ENCODE measurements around the gene IBA57. TPM values are rescaled to one million over a fixed set of nuclear protein-coding genes. Genes with fewer than 3 reads are reported as not detected.

IBA57 gene
- polyA plus RNA-seq, 1 of the 3 experiments (the other 2 are of a cell fraction): 1.8 TPM

DNA sequence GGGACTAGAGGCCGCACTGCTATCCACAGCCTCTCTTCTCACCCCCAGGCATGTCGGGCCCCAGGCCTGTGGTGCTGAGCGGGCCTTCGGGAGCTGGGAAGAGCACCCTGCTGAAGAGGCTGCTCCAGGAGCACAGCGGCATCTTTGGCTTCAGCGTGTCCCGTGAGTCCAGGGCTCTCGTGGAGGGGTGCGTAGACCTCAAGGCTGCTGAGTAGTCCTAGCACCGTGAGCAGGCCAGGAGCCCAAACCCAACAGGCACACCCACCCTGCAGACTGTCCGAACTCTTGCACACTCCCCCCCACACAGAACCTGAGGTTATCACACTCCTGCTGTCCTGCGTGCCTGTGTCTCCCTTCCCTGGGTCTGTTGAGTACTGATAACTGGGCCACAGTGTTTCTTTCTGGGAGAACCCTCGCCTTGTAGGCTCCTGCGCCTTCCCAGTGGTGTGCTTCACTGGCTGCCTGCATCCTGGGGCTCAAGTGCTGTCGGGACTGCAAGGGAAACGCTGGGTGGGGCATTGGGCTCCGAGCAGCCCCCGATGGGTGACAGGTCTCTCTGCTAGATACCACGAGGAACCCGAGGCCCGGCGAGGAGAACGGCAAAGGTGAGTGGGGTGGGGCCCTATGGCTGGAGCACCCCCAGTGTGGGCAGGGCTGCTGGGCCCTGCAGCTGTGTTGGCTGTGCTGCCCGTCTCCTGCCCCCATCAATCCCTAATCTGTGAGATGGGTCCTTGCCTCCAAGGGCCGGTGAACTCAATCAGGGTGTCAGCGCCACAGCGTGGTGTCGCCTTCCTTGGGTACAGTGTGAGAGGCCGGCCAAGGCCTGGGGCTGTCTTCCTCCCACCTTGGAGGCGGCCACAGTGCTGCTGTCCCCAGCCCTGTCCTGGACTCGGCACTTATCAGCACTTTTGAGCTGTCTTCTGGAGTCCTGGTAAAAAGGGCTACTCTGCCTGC is 19.9 kb upstream of the IBA57 start:
- H3K27me3 ChIP-seq (ENCODE audit: insufficient read depth): no peaks in the 10 kb centered on the region
- H3K36me3 ChIP-seq (replicated peaks in 1 of 2; ENCODE audit: control insufficient read depth in 1 of 2, insufficient read depth in 2 of 2, low read length in 1 of 2): peaks cover 4 to 36% of the 10 kb centered on the region in 2 experiments
- H3K4me2 ChIP-seq: no peak overlapping the region
- H3K9ac ChIP-seq: no peak overlapping the region
- H3K79me2 ChIP-seq (ENCODE audit: insufficient read depth): peaks cover 63% of the 10 kb centered on the region
- H4K20me1 ChIP-seq (ENCODE audit: insufficient read depth): peaks cover 69% of the 10 kb centered on the region
- TF ChIP-seq NRF1 (IDR thresholded peaks at IDR 0.05; ENCODE audit: low read depth, low read length) (no peak), SIN3A (IDR thresholded peaks at IDR 0.05; ENCODE audit: borderline replicate concordance, low read depth, low read length) (no peak), USF2 (IDR thresholded peaks at IDR 0.05; ENCODE audit: borderline replicate concordance, low read depth, low read length) (no peak), MEF2A (IDR thresholded peaks at IDR 0.05; ENCODE audit: borderline replicate concordance, low read depth) (no peak), POLR2AphosphoS5 (IDR thresholded peaks at IDR 0.05; ENCODE audit: low read depth, low read length) (no peak), ZBTB33 (IDR thresholded peaks at IDR 0.05; ENCODE audit: borderline replicate concordance, low read depth) (no peak), MXI1 (IDR thresholded peaks at IDR 0.05; ENCODE audit: low read depth, low read length) (no peak), GATA2 (CRISPR knock-in tag; IDR thresholded peaks at IDR 0.05) (no peak), FOXJ3 (CRISPR knock-in tag; IDR thresholded peaks at IDR 0.05) (no peak), RFX5 (IDR thresholded peaks at IDR 0.05; ENCODE audit: low read length) (no peak), FOSL2 (IDR thresholded peaks at IDR 0.05; ENCODE audit: borderline replicate concordance, low read depth) (no peak), ELF1 (IDR thresholded peaks at IDR 0.05) (no peak), TEAD4 (IDR thresholded peaks at IDR 0.05; ENCODE audit: borderline replicate concordance, insufficient read depth) (no peak), USF1 (IDR thresholded peaks at IDR 0.05; ENCODE audit: borderline replicate concordance, low read depth) (no peak), FOXM1 (IDR thresholded peaks at IDR 0.05; ENCODE audit: low read depth) (no peak), RCOR1 (IDR thresholded peaks at IDR 0.05; ENCODE audit: low read length) (no peak), GABPA (IDR thresholded peaks at IDR 0.05; ENCODE audit: low read depth) (no peak), RXRA (IDR thresholded peaks at IDR 0.05; ENCODE audit: borderline replicate concordance, low read depth) (no peak), TAF1 (IDR thresholded peaks at IDR 0.05; ENCODE audit: borderline replicate concordance, low read depth, low read length) (no peak)
- TF ChIP-seq, protein P1, sequence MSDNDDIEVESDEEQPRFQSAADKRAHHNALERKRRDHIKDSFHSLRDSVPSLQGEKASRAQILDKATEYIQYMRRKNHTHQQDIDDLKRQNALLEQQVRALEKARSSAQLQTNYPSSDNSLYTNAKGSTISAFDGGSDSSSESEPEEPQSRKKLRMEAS (IDR thresholded peaks at IDR 0.05; ENCODE audit: low read depth): no peak
- no peak overlapping the region for H3K4me3 ChIP-seq (ENCODE audit: low read depth in 2 of 2, low read length in 1 of 2)
- H3F3A ChIP-seq (replicated peaks; ENCODE audit: insufficient read depth): no peaks in the 10 kb centered on the region
- POLR2A ChIA-PET: no interaction called here
- no peaks in the 10 kb centered on the region for H3K9me3 ChIP-seq
- H3K27ac ChIP-seq (ENCODE audit: low read depth in 2 of 2, low read length in 1 of 2): no peak overlapping the region
- H2AFZ ChIP-seq (ENCODE audit: low read depth): no peak overlapping the region
- WGBS (ENCODE audit: low lambda C conversion rate): 100% methylated on average over 4 of the region's 31 CpGs
- CTCF ChIA-PET: interaction anchor here (5.4 kb wide), 1 partner anchor 20 kb away, joined by 24 read pairs; the partner anchor contains the start of gene IBA57
- peaks cover 23 to 34% of the 10 kb centered on the region in 2 experiments; a peak in 2 of 4 replicates for H3K4me1 ChIP-seq (ENCODE audit: control insufficient read depth in 1 of 2, insufficient read depth in 2 of 2, low read depth in 1 of 2, low read length in 1 of 2)
- DNase-seq: peak; percentile 14
- H3K9me2 ChIP-seq: no peaks in the 10 kb centered on the region
